GM23338 (cell line): Measurements from ENCODE around the gene IER5L. TPM values are rescaled to one million over a fixed set of nuclear protein-coding genes. Genes with fewer than 3 reads are reported as not detected.

Source experiments
- ATAC-seq: fragments of 200-7000 bp; cut with Tn5 transposase; 3 replicates; pipeline ENCODE4 v1.9.1; 2020
- DNase-seq: peaks from one replicate; pipeline ENCODE4 v3.0.0-alpha.2; 2015; ENCODE audit warnings: low spot score
- H2AFZ ChIP-seq: fragments of 200-600 bp; sonication (generic); 2 replicates; pipeline ENCODE4 v1.8.0; 2016; ENCODE audit warnings: antibody characterized with exemption, mild to moderate bottlenecking, moderate library complexity
- H3F3A ChIP-seq: fragments of 200-600 bp; sonication (generic); replicated peaks from 2 replicates; pipeline ENCODE4 v1.8.0; 2017; ENCODE audit warnings: antibody characterized with exemption, mixed run types, low read depth
- H3K27ac ChIP-seq: fragments of 200-600 bp; sonication (generic); 2 replicates; pipeline ENCODE4 v1.6.1; 2016; ENCODE audit warnings: low read depth
- H3K27me3 ChIP-seq: fragments of 200-600 bp; sonication (generic); 2 replicates; pipeline ENCODE4 v1.8.0; 2016; ENCODE audit warnings: mild to moderate bottlenecking, mixed run types, moderate library complexity; ENCODE audit not compliant: insufficient read depth
- H3K36me3 ChIP-seq: fragments of 200-600 bp; sonication (generic); 2 replicates; pipeline ENCODE4 v1.8.0; 2016; ENCODE audit warnings: mild to moderate bottlenecking; ENCODE audit not compliant: insufficient read depth
- H3K4me1 ChIP-seq: fragments of 200-600 bp; sonication (generic); 2 replicates; pipeline ENCODE4 v1.8.0; 2016; ENCODE audit warnings: mild to moderate bottlenecking, moderate library complexity; ENCODE audit not compliant: insufficient read depth
- H3K4me2 ChIP-seq: fragments of 200-600 bp; sonication (generic); 2 replicates; pipeline ENCODE4 v1.7.1; 2017; ENCODE audit warnings: mixed run types
- H3K4me3 ChIP-seq: fragments of 200-600 bp; sonication (generic); 2 replicates; pipeline ENCODE4 v1.6.1; 2016; ENCODE audit warnings: mixed run types
- H3K79me2 ChIP-seq: fragments of 200-600 bp; sonication (generic); replicated peaks from 2 replicates; pipeline ENCODE4 v1.8.0; 2017; ENCODE audit warnings: mild to moderate bottlenecking; ENCODE audit not compliant: insufficient read depth
- H3K9me2 ChIP-seq: fragments of 200-600 bp; sonication (generic); 2 replicates; pipeline ENCODE4 v1.8.0; 2017; ENCODE audit not compliant: insufficient read depth
- H4K20me1 ChIP-seq: fragments of 200-600 bp; sonication (generic); replicated peaks from 2 replicates; pipeline ENCODE4 v1.8.0; 2017; ENCODE audit warnings: mild to moderate bottlenecking; ENCODE audit not compliant: insufficient read depth
- H3K27ac Mint-ChIP-seq: 2 replicates; pipeline ENCODE4 v1.8.0; 2020; ENCODE audit warnings: inconsistent platforms, mild to moderate bottlenecking, moderate library complexity, mixed read lengths
- H3K27me3 Mint-ChIP-seq: 3 replicates; pipeline ENCODE4 v1.8.0; 2022; ENCODE audit warnings: low read depth, mild to moderate bottlenecking, moderate library complexity, mixed read lengths, inconsistent platforms; ENCODE audit not compliant: insufficient read depth, poor library complexity
- H3K36me3 Mint-ChIP-seq: 3 replicates; pipeline ENCODE4 v1.8.0; 2021; ENCODE audit warnings: low read depth, mild to moderate bottlenecking, inconsistent platforms, moderate library complexity, mixed read lengths
- H3K4me1 Mint-ChIP-seq: 3 replicates; pipeline ENCODE4 v1.8.0; 2020; ENCODE audit warnings: mild to moderate bottlenecking, inconsistent platforms, mixed read lengths
- H3K4me3 Mint-ChIP-seq: 3 replicates; pipeline ENCODE4 v1.8.0; 2021; ENCODE audit warnings: moderate library complexity, mild to moderate bottlenecking, inconsistent platforms, mixed read lengths
- H3K9me3 Mint-ChIP-seq: 3 replicates; pipeline ENCODE4 v1.8.0; 2020; ENCODE audit warnings: moderate library complexity, mild to moderate bottlenecking, inconsistent platforms, mixed read lengths
- CREB1 ChIP-seq: fragments of 250-450 bp; sonication (Bioruptor Pico); IDR thresholded peaks from 2 replicates; pipeline ENCODE4 v1.5.0; 2020; ENCODE audit warnings: low read depth, mild to moderate bottlenecking, moderate library complexity
- CTCF ChIP-seq, 2 experiments: fragments of 200-600 bp in 1 of 2; sonication (generic) in 1 of 2; conservative IDR thresholded peaks; 2 replicates each; pipeline versions ENCODE4 v1.5.1 to v1.6.1; 2016 to 2017; ENCODE audit warnings: antibody characterized with exemption in 2 of 2, low read depth in 2 of 2, mild to moderate bottlenecking in 2 of 2, moderate library complexity in 1 of 2
- EZH2 ChIP-seq: fragments of 200-600 bp; sonication (generic); IDR thresholded peaks from one replicate; pipeline ENCODE4 v1.8.0; 2017; ENCODE audit warnings: antibody characterized with exemption, mild to moderate bottlenecking, low read depth; ENCODE audit not compliant: unreplicated experiment
- EZH2phosphoT487 ChIP-seq: fragments of 200-600 bp; sonication (generic); IDR thresholded peaks from one replicate; pipeline ENCODE4 v1.8.1; 2018; ENCODE audit warnings: antibody characterized with exemption; ENCODE audit not compliant: unreplicated experiment
- JUNB ChIP-seq: IDR thresholded peaks from one replicate; pipeline ENCODE4 v1.6.1; 2016; ENCODE audit warnings: antibody characterized with exemption; ENCODE audit not compliant: unreplicated experiment
- NANOG ChIP-seq: IDR thresholded peaks from 2 replicates; pipeline ENCODE4 v1.6.1; 2016; ENCODE audit warnings: antibody characterized with exemption, borderline replicate concordance
- POLR2AphosphoS5 ChIP-seq: IDR thresholded peaks from 2 replicates; pipeline ENCODE4 v1.6.1; 2016; ENCODE audit warnings: antibody characterized with exemption, low read depth
- STAT1 ChIP-seq: IDR thresholded peaks from one replicate; pipeline ENCODE4 v1.6.1; 2016; ENCODE audit warnings: antibody characterized with exemption; ENCODE audit not compliant: unreplicated experiment
- ZNF114 ChIP-seq: fragments of 250-450 bp; sonication (Bioruptor Pico); IDR thresholded peaks from 2 replicates; pipeline ENCODE4 v1.5.0; 2020; ENCODE audit warnings: mild to moderate bottlenecking, moderate library complexity
- ZNF331 ChIP-seq: fragments of 250-450 bp; sonication (Bioruptor Pico); IDR thresholded peaks from 2 replicates; pipeline ENCODE4 v1.5.0; 2020; ENCODE audit warnings: low read depth, mild to moderate bottlenecking, moderate library complexity
- polyA plus RNA-seq: library from polyadenylated mRNA; unstranded; fragments of >200 nt; fragmentation: Nextera tagmentation; extraction: Ambion mirVana; gene quantifications from 2 replicates; pipeline ENCODE4 v1.2.1, GENCODE V29; 2016
- total RNA-seq: library from RNA; depleted of rRNA; stranded (reverse); fragments of >200 nt; shearing (Covaris generic); gene quantifications from 2 replicates; pipeline ENCODE4 v1.2.3, GENCODE V29; 2014
- TF ChIP-seq, protein P1 (sequence below): IDR thresholded peaks from one replicate; pipeline ENCODE4 v1.6.1; 2018; ENCODE audit warnings: antibody characterized with exemption; ENCODE audit not compliant: unreplicated experiment
- TF ChIP-seq, protein P2 (sequence below): IDR thresholded peaks from 2 replicates; pipeline ENCODE4 v1.6.1; 2016; ENCODE audit warnings: antibody characterized with exemption
- TF ChIP-seq, protein P3 (sequence below): fragments of 250-450 bp; sonication (Bioruptor Pico); IDR thresholded peaks from 2 replicates; pipeline ENCODE4 v1.5.0; 2020; ENCODE audit warnings: mild to moderate bottlenecking, moderate library complexity

Gene IER5L
- total and polyA plus RNA-seq, 2 experiments from 2014 or later: 0.19 to 0.90 TPM

- no peaks in the 10 kb centered on the region for H3K9me2 ChIP-seq
- ATAC-seq (no peak), DNase-seq (no peak)
- H3F3A ChIP-seq: 0 out of 2 replicates have a peak, but pooled peaks cover 4% of the 10 kb centered on the region
- Mint-ChIP-seq H3K4me1 (peaks cover 25% of the 10 kb centered on the region), H3K27me3 (peaks cover 17% of the 10 kb centered on the region), H3K9me3 (peaks cover 3% of the 10 kb centered on the region; the same call in 2 of the 3 replicates), H3K36me3 (peaks cover 6% of the 10 kb centered on the region; the same call in 2 of the 3 replicates), H3K4me3 (no peak overlapping the region), H3K27ac (no peak overlapping the region)
- peaks cover 25% of the 10 kb centered on the region for H3K4me1 ChIP-seq
- H3K27me3 ChIP-seq: no peaks in the 10 kb centered on the region
- H3K4me2 ChIP-seq: no peak overlapping the region
- H2AFZ ChIP-seq: no peak overlapping the region
- TF ChIP-seq, protein P1, sequence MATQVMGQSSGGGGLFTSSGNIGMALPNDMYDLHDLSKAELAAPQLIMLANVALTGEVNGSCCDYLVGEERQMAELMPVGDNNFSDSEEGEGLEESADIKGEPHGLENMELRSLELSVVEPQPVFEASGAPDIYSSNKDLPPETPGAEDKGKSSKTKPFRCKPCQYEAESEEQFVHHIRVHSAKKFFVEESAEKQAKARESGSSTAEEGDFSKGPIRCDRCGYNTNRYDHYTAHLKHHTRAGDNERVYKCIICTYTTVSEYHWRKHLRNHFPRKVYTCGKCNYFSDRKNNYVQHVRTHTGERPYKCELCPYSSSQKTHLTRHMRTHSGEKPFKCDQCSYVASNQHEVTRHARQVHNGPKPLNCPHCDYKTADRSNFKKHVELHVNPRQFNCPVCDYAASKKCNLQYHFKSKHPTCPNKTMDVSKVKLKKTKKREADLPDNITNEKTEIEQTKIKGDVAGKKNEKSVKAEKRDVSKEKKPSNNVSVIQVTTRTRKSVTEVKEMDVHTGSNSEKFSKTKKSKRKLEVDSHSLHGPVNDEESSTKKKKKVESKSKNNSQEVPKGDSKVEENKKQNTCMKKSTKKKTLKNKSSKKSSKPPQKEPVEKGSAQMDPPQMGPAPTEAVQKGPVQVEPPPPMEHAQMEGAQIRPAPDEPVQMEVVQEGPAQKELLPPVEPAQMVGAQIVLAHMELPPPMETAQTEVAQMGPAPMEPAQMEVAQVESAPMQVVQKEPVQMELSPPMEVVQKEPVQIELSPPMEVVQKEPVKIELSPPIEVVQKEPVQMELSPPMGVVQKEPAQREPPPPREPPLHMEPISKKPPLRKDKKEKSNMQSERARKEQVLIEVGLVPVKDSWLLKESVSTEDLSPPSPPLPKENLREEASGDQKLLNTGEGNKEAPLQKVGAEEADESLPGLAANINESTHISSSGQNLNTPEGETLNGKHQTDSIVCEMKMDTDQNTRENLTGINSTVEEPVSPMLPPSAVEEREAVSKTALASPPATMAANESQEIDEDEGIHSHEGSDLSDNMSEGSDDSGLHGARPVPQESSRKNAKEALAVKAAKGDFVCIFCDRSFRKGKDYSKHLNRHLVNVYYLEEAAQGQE: no peak
- TF ChIP-seq STAT1 (no peak), CTCF (conservative IDR thresholded peaks at IDR 0.05; ENCODE audit: low read depth in 2 of 2) (no peak), EZH2 (no peak), EZH2phosphoT487 (no peak), JUNB (no peak), ZNF114 (CRISPR knock-in tag) (no peak), POLR2AphosphoS5 (no peak), CREB1 (no peak), ZNF331 (CRISPR knock-in tag) (no peak), NANOG (no peak)
- TF ChIP-seq, protein P2, sequence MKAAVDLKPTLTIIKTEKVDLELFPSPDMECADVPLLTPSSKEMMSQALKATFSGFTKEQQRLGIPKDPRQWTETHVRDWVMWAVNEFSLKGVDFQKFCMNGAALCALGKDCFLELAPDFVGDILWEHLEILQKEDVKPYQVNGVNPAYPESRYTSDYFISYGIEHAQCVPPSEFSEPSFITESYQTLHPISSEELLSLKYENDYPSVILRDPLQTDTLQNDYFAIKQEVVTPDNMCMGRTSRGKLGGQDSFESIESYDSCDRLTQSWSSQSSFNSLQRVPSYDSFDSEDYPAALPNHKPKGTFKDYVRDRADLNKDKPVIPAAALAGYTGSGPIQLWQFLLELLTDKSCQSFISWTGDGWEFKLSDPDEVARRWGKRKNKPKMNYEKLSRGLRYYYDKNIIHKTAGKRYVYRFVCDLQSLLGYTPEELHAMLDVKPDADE: no peak
- TF ChIP-seq, protein P3, sequence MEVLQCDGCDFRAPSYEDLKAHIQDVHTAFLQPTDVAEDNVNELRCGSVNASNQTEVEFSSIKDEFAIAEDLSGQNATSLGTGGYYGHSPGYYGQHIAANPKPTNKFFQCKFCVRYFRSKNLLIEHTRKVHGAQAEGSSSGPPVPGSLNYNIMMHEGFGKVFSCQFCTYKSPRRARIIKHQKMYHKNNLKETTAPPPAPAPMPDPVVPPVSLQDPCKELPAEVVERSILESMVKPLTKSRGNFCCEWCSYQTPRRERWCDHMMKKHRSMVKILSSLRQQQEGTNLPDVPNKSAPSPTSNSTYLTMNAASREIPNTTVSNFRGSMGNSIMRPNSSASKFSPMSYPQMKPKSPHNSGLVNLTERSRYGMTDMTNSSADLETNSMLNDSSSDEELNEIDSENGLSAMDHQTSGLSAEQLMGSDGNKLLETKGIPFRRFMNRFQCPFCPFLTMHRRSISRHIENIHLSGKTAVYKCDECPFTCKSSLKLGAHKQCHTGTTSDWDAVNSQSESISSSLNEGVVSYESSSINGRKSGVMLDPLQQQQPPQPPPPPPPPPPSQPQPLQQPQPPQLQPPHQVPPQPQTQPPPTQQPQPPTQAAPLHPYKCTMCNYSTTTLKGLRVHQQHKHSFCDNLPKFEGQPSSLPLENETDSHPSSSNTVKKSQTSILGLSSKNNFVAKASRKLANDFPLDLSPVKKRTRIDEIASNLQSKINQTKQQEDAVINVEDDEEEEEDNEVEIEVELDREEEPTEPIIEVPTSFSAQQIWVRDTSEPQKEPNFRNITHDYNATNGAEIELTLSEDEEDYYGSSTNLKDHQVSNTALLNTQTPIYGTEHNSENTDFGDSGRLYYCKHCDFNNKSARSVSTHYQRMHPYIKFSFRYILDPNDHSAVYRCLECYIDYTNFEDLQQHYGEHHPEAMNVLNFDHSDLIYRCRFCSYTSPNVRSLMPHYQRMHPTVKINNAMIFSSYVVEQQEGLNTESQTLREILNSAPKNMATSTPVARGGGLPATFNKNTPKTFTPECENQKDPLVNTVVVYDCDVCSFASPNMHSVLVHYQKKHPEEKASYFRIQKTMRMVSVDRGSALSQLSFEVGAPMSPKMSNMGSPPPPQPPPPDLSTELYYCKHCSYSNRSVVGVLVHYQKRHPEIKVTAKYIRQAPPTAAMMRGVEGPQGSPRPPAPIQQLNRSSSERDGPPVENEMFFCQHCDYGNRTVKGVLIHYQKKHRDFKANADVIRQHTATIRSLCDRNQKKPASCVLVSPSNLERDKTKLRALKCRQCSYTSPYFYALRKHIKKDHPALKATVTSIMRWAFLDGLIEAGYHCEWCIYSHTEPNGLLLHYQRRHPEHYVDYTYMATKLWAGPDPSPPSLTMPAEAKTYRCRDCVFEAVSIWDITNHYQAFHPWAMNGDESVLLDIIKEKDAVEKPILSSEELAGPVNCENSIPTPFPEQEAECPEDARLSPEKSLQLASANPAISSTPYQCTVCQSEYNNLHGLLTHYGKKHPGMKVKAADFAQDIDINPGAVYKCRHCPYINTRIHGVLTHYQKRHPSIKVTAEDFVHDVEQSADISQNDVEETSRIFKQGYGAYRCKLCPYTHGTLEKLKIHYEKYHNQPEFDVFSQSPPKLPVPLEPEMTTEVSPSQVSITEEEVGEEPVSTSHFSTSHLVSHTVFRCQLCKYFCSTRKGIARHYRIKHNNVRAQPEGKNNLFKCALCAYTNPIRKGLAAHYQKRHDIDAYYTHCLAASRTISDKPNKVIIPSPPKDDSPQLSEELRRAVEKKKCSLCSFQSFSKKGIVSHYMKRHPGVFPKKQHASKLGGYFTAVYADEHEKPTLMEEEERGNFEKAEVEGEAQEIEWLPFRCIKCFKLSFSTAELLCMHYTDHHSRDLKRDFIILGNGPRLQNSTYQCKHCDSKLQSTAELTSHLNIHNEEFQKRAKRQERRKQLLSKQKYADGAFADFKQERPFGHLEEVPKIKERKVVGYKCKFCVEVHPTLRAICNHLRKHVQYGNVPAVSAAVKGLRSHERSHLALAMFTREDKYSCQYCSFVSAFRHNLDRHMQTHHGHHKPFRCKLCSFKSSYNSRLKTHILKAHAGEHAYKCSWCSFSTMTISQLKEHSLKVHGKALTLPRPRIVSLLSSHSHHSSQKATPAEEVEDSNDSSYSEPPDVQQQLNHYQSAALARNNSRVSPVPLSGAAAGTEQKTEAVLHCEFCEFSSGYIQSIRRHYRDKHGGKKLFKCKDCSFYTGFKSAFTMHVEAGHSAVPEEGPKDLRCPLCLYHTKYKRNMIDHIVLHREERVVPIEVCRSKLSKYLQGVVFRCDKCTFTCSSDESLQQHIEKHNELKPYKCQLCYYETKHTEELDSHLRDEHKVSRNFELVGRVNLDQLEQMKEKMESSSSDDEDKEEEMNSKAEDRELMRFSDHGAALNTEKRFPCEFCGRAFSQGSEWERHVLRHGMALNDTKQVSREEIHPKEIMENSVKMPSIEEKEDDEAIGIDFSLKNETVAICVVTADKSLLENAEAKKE: no peak
- H3K36me3 ChIP-seq: no peaks in the 10 kb centered on the region
- no peak overlapping the region for H3K4me3 ChIP-seq
- no peaks in the 10 kb centered on the region for H4K20me1 ChIP-seq
- H3K27ac ChIP-seq: no peak overlapping the region
- H3K79me2 ChIP-seq: no peaks in the 10 kb centered on the region
Measured at GRCh38 chr9:129163753-129164152, 14.3 kb downstream of the IER5L start.
